T-helper 2 cell (primary cell): ENCODE measurements around the gene HOXC10.

Experiments
- DNase-seq, 5 experiments: peaks; one replicate each; pipeline versions ENCODE4 v3.0.0 to v3.0.0-alpha.2; 2012 to 2022

The HOXC10 gene

DNA sequence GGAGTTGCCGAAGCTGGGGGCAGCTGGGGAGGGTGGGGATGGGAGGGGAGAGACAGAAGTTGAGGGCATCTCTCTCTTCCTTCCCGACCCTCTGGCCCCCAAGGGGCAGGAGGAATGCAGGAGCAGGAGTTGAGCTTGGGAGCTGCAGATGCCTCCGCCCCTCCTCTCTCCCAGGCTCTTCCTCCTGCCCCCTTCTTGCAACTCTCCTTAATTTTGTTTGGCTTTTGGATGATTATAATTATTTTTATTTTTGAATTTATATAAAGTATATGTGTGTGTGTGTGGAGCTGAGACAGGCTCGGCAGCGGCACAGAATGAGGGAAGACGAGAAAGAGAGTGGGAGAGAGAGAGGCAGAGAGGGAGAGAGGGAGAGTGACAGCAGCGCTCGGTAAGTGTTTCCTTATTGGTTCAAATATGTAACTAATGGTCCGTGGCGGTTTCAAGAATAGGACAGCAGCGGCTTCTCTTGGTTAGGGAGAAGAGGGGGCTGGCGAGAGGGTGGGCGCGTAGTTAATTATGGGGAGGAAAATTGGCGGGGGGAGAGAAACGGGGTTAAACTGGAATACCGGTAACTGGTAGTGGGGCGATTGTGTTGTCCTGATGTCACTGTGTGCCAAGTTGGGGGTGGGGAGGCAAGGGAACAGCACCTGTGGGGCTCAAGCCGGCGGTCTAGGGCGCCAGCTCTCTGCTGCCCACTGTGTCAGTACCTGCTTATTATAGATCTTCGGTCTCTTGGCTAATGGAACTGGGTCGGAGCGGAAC, 32.3 kb downstream of the HOXC10 start:
- DNase-seq: no peak

DNA sequence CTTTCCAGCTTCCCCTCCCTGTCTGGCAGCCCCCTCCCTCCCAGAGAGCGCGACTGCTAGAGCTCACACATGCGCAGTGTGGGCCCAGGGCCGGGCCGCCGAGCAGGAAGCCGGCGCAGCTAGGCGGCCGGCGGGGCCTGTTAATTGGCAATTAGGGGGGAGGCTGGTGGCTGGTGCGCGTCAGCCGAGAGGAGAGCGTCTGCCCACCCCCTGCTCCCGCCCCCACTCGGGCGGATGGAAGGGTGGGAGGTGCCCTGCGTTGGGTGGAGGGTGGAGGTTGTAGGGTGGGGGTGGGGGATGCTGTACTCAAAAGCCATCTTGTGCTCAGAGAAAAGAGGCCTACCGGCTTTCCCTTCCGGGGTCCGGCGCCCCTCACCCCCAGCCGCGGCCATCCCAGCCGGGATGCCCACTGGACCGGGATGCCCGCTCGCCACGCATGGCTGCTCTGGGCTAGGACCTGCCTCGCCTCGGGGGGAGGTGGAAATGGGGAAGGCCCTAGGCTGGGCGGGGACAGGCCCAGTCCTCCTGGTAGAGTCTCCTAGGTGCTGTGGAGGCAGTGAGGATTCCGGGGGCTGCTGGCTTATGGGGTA, 33.0 kb downstream of the HOXC10 start:
- peak; percentile 40 to 79 (median 63) for DNase-seq

DNA sequence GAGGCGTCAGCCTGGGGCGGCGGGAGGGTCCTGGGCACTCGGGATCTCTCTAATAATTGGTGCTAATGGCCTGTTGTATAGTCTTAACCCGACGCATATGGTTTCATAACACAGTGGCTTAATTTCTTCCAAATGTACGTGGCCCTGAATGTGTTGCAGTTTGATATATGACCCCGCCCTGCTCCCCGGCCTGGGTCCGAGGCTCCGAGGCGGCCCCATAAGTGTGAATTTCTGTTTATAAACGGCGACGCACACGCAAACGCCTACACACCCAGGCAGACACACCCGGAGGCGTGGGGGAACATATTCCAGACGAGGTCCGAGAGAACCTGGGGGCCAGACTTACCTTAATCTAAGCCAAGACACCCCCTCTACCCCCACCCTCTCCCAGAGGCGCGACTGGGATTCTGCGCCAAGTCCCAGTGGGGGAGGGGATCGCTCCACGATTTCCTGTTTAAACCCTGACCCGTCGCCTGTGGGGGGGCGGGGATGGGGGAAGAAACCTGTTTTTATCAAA, 33.6 kb downstream of the HOXC10 start:
- no peak for DNase-seq

DNA sequence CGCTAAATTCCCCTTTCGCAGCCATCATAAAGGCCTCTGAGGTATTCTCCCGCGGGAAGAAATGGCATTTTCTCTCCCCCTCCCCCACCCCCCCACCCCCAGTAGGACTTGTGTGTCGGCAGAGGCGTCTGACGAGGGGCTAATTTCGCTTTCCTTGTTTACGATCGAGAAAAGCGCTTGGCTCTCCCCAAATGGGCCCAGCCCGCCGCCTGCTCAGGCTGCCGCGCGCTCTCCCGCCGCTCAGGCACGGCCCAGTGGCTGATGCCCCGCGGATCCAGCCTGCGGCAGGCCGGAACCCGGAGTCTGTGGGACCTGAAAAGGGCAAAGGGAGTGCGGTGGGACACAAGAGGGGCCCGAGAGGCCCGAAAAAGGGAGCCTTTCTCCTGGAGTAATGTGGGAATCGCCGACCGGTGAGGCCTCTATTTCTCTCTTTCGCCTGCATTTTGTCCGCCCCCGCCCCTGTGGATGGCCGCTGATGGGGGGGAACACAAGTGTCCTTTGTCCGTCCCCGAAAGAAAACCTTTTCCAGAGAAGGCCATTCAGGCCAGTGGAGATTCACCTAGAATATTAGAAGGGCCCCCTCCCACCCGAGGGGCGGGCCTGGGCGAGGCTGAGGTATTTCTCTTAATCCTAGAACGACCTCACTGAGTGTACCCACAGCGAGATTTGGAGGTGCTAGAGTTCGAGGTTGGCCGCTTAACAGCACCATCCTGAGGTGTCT, 34.3 kb downstream of the HOXC10 start:
- no peak for DNase-seq

DNA sequence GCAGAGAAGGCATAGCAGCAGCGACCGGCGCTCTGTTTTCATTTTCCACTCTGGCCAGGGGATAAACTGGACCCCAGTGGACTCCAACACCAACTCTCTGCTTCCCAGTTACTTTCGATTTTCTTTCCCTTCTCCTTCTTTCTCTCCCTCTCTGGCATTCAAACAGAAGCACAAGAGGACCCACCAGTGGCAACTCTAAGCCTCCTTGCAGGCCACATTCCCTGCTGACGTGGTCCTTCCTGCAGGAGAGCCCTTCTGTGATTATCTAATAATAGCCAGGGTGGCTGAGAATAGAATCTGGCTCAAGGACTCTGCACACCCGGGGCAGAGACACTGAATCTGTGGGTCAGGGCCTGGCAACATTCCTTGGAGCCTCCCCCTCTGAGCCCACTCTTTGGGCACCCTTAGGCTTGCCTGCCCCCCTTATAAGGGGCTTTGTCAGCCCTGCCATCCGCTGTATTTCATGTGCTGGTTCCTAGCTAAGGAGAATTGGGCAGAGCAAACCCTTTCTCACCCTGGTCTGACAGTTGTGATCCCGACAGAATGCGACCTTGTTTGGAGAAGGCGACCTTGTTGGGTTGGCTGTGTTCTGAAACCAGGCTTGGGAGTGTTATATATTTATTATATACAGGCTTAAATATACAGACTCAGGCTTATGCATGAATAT, 35.1 kb downstream of the HOXC10 start:
- DNase-seq: no peak

DNA sequence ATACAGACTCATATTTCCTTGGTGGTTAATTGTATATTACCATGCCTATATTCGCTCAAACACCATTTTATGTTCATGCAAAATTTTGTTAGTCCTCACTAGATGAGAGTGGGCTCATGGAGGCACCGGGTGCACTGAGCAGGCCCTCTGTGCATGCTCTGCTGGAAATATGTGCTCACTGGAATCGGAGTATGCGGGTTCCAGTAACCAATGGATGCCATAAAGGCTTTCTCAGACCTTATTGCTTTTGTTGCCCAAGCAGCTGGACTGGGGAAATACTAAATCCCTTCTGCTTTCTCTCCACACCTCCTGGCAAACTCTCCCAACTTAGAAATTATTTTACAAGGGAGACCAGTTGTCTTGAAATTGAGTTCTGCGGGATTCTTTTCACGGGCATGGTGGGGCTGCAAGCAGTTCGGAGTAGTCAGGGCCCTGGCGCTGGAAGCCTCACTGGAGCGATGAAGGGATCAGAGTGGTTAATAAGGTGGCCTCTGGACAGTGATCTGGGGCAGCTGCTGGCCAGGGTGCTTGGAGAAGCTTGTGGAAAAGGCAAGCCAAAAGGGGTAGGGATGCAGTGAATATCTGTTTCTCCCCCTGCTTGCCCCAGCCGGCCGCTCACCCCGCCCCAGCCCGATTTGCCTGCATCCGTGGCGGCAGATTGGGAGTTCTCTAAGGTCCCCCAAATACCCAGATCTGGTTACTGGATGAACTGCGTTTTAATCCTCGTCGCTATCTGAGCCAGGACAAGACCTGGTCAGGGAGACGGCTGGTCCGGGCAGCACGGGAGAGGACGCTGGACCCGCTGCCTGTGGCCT, 35.9 kb downstream of the HOXC10 start:
- no peak for DNase-seq

DNA sequence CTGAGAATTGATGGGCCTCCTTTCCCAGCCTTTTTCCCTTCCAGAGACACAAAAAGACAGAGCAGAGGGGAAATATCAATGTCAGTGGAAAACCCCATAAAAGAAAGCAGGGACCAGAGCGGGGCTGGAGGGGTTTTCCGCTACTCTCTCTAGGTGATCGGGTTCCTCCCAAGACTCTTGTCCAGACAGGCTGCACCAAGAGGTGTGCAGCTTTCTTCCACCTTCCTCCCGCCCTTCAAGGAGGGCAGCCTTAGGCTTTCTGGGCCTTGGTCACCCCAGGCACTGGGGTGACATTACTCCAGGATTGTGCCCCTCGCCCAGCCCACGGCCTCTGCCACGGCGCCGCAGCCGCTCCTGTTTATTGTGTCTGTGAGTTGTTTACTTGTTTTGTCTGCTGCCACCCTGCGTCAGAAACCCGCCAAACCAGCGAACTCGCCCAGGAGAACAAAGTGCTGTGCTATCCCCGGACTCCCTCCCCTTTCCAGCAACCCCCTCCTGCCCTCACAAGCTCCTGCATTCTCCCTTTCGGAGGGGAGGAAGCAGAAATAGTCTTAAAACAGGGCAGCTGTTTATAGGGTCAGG, 36.6 kb downstream of the HOXC10 start:
- no peak for DNase-seq

DNA sequence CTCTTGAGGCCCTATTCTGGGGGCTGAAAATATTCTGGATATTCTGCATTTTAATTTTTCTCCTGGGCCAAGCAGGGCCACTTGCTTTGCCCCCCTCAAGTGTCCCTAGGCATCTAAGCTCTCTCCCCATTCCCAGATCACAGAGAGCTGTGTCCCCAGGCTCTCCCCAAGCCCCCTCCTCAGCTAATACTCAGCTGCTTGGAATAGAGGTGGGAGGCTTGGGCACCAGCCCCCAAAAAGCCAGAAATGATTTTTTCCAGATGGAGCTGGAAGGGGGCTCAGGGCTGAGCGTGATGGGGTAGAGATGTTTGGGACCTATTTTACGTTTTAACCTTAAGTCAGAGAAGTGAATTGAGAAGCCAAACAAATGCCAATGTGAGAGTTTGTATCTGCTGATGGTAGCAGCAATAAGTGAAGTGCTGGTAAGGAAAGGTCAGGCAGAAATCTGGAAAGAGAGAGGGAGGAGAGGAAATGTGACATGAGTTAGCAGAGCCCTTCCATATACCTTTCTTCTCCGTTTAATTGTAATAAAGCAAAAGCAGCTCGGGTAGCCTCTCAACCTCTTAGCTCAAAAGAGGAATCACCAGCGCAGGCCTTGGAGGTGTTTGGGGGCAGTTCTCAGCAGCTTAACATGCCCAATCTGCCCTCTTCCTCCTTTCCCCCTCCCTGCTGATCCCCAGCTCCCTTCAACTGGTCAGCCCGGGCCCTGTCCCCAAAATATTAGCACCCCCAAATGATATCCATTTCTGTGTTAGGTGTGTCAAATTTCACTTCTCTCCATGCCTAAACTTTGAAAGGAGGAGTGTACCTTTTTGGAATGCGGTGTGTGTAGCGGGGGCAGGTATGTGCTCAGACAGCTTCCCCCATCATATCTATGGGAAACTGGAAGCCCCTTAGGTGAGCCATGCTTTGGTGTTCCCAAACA, 38.3 kb downstream of the HOXC10 start:
- no peak for DNase-seq

DNA sequence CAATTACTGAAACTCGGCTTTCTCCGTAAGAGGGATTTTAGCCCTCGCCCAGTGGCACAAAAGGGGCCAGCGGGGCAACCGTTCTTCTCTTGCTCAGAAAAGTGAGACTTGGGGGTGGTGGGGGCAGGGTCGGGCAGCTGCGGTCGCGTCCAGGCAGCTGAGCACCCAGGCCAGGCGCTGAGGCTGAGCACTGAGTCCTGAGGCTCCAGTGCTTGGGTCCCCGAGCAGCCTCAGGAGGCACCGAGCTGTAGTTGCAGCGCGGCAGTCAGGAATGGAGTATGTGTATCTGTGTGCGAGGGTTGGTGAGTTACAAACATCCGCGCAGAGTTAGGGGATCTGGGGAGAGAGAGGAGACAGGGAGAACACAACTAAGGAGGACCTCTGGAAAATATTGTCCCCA, 39.2 kb downstream of the HOXC10 start:
- DNase-seq: no peak

DNA sequence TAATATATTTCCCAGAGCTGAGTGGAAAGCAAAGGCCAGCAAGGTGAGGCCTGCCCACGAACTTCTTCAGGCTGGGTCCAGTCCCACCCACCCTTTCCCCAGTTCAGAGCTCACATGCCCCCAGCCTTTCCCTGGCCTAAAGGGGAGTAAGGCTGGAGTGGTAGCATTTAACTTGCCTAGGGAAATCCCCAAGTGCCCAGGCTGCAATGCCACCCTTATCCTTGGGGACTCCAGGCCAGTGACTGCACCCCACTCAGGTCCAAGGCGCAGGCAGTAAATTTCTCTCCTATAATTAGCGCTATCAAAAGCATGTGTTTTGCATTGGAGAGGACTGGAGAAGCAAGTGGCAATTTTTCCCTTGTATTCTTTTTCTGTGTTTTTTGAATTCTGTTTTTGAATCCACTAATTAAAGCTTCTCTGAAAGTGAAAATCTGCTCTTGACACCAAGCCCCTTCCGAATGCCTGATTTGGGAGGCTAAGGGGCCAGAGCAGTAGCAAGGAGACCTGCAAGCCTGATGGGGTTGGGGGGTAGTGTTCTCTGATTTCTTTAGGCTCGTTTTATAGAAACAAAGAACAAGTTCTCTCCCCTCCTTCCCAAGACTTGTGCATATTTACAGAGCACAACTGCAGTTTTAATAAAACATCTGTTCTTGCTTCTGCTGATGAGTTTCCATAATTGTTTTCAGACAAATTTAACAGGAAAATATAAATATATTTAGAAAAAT, 39.8 kb downstream of the HOXC10 start:
- DNase-seq: no peak

DNA sequence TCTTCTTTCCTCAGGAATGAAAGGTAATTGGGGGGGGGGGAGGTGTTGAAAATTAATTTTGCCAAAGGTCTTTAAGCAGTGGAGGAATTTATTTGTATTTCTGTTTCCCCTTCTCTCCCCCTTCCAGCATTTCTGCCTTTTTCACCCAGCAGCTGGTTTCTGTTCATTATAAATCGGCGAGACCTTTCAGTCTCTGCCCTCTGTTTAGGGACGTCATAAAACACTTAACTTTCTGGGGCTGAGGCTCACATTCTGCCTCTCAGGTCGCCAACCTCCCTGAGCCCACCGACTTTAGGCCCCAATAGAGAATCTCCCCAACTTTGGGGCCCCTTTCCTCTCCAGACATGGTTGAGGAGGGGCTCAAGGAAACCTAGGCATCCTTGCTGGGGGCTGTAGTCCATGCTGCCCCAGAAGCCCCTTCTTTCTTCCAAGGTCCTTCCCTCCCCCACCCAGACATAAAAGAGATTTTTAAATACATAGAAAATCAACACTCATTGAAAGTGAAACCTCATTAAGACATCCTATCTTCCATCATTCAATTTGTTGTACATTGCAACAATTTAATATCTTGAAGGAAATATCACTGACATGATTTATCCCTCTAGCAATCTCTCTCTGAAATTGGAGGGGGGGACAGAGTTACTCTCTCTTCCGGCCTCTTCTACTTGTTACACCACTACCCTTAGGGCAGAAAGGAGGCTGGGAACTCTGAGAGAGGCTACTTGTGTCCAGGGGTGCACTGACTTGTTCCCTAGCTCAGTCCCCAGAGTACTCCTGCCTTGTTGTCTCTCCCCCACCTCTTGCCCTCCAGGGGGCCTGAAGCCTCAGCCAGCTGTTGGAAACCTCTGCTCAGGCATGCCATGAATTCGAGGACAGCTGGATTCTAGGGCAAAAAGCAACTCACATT, 40.8 kb downstream of the HOXC10 start:
- no peak for DNase-seq

DNA sequence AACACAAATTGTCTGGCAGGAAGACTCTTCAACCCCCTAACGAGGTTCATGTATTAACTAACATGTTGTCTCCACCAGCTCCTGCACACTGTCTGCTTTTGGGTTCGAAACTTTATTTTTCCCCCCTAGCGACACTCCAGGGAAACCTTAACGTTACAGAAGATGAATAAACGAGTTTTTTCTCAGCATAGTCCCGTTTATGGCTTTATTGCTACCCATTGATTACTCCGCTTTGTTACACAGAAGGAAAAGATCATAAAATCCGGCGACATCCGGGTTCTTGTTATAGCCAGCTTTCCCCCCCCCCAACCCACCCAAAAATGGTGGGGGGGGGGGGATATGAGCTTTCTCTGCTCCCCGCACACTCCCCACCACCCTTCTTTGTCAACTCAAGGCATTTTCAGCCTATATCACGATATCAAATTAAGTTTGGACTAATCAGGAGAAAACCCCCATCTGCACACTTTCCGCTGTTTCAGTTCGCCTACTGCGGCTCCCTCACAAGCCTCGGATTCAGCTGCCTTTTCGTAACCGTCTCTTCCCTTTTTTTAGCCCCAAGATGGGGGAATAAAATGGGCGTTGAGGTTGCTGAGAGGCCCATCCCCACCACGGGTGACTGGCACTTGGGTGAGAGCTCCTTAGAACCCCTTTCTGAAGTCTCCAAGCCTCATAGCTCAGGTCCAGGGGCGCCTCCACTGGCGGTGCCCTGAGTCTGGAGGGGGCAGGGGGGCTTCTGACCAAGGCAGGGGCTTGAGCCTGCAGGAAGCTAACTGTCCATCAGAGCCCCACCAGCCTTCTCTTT, 41.9 kb downstream of the HOXC10 start:
- no peak for DNase-seq

DNA sequence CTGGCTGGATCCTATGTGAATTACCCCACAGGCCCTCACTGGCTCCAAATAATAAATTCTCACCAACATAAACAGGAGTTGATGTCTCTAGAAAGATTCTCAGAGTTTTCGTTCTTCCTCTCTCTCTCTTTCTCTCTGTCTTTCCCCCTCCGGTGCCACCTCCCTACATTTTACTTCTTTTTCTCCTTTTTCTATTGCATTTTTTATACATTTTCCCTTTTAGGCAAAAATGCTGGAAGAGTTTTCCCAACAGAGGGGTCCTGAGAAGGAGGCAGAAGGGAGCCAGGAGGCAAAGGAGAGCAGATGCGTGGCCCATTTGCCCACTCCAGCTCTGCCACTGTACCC, 42.5 kb downstream of the HOXC10 start:
- DNase-seq: no peak

DNA sequence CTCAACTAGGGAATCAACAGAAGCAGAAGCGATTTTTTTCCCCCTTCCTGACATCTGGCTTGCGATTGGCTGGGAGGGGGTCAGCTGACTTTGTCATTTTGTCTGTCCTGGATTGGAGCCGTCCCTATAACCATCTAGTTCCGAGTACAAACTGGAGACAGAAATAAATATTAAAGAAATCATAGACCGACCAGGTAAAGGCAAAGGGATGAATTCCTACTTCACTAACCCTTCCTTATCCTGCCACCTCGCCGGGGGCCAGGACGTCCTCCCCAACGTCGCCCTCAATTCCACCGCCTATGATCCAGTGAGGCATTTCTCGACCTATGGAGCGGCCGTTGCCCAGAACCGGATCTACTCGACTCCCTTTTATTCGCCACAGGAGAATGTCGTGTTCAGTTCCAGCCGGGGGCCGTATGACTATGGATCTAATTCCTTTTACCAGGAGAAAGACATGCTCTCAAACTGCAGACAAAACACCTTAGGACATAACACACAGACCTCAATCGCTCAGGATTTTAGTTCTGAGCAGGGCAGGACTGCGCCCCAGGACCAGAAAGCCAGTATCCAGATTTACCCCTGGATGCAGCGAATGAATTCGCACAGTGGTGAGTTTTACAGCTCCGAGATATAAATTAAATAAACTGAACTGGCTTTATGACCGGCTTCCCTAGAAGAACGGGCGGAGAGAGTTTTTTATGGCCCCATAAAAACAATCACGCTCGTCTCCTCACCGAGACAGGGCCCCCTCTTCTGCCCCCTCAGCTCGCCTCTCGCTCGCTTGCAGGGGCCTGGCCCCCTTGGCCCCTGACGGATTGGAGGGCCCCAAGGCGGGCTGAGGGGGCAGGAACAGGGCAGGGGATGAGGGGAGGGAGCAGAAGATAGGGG, 43.6 kb downstream of the HOXC10 start, which contains the start of gene HOXC6:
TSS of gene HOXC6 (plus strand) at position 127 of the 888 bp plus-strand sequence. CDS start at position 209, 82 bp downstream.
- no peak for DNase-seq

DNA sequence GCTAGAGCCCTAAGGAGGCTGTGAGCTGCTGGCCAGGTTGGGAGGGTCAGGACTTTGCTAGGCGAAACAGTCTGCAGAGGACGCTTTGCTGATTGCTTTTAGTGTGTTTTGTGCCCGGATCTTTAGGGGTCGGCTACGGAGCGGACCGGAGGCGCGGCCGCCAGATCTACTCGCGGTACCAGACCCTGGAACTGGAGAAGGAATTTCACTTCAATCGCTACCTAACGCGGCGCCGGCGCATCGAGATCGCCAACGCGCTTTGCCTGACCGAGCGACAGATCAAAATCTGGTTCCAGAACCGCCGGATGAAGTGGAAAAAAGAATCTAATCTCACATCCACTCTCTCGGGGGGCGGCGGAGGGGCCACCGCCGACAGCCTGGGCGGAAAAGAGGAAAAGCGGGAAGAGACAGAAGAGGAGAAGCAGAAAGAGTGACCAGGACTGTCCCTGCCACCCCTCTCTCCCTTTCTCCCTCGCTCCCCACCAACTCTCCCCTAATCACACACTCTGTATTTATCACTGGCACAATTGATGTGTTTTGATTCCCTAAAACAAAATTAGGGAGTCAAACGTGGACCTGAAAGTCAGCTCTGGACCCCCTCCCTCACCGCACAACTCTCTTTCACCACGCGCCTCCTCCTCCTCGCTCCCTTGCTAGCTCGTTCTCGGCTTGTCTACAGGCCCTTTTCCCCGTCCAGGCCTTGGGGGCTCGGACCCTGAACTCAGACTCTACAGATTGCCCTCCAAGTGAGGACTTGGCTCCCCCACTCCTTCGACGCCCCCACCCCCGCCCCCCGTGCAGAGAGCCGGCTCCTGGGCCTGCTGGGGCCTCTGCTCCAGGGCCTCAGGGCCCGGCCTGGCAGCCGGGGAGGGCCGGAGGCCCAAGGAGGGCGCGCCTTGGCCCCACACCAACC, 44.8 kb downstream of the HOXC10 start:
- DNase-seq: no peak

DNA sequence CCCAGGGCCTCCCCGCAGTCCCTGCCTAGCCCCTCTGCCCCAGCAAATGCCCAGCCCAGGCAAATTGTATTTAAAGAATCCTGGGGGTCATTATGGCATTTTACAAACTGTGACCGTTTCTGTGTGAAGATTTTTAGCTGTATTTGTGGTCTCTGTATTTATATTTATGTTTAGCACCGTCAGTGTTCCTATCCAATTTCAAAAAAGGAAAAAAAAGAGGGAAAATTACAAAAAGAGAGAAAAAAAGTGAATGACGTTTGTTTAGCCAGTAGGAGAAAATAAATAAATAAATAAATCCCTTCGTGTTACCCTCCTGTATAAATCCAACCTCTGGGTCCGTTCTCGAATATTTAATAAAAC, 45.5 kb downstream of the HOXC10 start:
- no peak for DNase-seq
